ENCODE results near the gene MOCOS.
"Not testable (repeated sequence)": the region's sequence is repeated elsewhere in the genome, so short reads cannot be mapped to it uniquely, and the experiment has no call there.

The MOCOS gene

DNA sequence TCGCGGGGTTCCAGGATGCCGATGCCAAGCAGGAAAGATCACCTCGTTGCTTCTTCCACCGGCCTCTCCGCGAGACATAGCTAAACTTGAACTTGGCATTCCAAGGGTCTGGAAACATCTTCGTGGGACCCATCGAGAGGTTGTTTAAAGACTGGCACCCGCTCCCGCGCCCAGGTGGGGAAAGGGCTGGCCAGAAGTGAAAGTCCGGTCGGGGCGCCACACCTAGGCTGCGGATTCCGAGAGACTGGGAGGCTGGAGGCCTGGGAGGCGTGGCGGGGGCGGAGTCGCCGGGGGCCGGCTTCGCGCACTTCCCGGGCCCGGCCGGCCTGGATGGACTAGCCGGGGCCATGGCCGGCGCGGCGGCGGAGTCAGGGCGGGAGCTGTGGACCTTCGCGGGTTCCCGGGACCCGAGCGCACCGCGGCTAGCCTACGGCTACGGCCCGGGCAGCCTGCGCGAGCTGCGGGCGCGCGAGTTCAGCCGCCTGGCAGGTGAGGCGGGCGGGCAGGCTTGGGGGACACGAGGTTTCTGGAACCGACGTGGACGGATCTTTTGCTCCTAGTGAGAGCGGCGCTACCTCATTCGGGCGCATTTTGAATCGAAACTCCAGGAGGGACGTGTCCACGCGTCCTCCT, at the start of gene MOCOS:
Gene MOCOS, plus strand, starts transcription at position 305 of the 633 bp plus-strand sequence. Its CDS starts 43 bp downstream, at position 348.
- peak; percentile 46 for DNase-seq

DNA sequence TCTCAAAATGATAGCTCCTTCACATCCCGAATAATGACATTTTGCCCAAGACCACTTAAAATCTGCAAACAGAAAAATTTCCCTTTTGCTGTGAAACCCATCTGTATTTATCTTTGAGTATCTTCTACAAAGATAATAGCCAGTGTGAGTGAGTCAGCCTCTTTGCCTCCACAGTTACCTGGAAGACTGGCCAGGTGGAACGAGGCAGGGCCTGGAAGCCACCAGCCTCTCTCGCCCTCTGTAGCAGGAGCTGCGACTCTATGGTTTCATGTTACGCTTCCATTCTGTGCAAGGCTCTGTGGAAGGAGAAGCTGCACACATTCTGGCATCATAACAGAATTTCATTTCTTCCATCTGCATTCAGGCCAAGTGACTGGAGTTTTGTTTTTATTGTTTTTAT, 48.1 kb upstream of the MOCOS start:
- no peak for DNase-seq

- DNase-seq, result no peak
Measured at GRCh38 chr18:36141576-36141975, 45.7 kb upstream of the MOCOS start.

- no peak for DNase-seq
Measured at GRCh38 chr18:36142751-36143150, 44.5 kb upstream of the MOCOS start.

DNA sequence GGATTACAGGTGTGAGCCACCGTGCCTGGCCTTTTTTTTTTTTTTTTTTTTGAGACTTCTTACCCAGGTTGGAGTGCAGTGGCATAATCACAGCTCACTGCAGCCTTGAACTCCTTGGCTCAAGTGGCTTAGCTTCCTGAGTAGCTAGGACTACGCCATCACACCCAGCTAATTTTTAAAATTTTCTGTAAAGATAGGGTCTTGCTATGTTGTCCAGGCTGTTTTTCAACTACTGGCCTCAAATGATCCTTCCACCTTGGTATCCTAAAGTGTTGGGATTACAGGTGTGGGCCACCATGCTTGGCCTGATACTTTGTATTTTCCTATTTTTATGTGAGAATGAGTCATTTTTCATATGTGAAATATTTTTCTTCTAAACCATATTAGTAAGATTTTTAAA, 43.9 kb upstream of the MOCOS start:
- DNase-seq, result no peak

DNA sequence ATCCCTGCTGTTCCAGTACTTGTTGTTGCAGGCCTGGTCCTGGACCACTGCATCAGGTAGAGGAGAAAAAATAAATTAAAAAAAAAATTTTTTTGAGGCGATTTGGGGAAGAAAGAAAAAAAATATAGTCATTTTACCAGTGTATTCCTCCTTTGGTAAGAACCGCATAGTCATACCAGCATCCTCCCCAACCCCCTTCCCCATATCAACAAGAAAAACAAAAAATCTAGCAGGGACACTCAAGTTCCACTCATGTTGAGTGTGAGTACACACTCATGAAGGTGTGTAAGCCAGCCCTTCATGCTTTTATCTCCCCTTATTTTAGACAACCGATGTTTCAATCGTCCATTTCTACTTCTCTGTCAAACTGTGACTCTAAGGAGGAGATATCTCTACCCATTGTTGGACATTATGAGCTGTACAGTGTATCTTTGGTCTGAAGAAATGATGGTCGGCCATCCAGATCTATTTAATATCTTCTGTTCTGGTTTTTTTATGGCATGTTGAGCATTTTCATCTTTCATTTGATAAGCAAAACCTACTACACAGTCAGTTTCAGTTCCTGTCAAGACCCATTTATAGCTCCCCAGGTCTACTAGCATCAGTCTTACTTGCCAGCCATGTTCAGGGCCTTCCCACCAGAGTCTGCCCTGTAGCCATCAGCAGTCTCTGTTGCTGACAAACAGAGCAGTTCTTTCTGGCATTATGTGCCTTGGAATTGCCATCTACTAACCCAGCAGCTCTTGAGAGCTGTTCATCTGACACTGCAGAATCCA, 37.6 kb upstream of the MOCOS start:
- DNase-seq, result no peak

DNA sequence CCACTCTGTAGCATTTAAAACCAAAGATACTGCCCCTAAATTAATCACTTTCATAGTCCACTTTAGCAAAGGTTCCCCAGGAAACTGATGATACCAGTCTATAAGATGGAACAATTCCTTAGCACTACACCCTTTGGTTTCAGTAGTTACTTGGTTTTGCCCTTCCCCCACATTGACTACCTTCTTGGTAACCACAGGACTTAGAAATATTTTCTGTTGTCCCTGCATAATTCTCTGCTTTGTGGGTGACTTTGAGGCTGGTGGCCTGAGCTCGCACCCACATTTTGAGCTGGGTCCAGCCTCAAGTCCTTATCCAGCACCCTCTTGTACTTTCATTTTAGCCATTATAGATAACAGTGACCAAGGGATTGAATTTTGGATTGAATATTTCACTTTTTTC, 34.5 kb upstream of the MOCOS start:
- DNase-seq, result no peak

DNA sequence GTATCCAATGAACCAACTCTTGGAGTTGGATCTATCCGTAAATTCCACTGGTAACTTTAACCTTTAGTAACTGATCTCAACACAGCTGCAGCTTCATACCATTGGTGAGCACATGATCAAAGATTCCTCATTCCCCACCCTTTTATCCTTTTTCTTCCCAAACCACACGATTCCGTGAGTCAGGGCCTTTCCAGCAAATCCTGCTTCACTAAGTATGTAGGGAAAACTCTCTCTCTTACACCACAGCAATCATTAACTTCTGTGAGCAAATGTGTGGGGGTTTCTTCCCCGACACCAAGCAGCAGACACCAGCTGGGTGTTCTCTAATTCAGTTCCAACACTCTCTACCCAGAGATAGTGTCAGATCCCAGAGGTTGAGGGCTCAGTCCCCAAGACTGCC, 34.1 kb upstream of the MOCOS start:
- no peak for DNase-seq

DNA sequence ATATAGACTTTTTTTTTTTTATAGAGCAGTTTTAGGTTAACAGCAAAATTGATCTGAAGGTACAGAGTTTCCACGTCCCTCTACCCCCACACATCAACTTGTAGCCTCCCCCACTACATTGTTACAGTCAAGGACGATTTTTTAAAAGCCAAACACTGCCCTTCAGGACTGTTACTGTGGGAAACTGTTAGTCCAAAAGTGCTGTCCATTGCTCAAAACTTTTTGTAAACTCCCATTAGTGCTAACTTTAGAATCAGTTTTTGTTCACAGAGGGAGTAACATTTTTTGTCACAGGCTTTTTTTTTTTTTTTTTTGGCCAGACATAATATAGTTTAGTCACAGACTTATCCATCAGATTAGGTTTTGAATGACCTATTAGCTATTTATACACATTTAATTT, 33.5 kb upstream of the MOCOS start:
- no peak for DNase-seq

DNA sequence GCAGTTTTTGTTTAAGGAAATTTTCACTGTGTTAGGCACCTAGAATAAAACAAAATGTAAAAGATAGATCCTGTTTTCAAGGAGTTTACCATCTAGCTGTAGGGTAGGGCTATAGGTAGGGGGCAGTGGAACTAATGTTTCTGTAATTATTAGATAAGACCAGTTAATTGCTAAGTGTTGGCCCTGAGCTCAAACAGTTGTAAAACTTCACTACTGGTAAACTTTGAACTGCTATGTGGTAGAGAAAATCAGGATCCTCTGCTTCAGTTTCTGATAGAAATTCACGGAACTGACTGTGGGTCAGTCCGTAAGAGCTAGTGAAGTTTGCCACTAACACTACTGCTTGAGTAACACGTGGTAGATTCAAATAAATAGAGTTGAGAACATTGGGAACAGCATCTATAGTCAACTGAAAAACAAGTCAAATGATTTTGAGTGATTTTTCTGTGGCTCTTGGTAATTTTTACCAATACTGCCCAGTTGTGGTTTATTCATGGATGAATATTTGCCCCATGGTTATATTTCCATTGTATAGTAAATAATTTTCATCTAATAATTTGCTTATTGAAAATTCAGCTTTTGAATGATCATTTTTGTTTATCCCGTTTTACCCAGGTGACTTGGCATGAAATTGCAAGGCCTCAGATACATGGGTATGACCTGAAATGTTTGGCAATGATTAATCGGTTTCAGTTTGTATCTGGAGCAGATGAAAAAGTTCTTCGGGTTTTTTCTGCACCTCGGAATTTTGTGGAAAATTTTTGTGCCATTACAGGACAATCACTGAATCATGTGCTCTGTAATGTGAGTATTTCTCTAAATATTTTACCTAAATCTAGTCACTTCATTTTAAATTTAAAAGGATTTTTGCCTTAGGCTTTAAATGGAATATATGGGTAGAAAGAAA, 31.2 kb upstream of the MOCOS start:
- no peak for DNase-seq

- DNase-seq, result no peak
Measured at GRCh38 chr18:36157441-36157840, 29.9 kb upstream of the MOCOS start.

DNA sequence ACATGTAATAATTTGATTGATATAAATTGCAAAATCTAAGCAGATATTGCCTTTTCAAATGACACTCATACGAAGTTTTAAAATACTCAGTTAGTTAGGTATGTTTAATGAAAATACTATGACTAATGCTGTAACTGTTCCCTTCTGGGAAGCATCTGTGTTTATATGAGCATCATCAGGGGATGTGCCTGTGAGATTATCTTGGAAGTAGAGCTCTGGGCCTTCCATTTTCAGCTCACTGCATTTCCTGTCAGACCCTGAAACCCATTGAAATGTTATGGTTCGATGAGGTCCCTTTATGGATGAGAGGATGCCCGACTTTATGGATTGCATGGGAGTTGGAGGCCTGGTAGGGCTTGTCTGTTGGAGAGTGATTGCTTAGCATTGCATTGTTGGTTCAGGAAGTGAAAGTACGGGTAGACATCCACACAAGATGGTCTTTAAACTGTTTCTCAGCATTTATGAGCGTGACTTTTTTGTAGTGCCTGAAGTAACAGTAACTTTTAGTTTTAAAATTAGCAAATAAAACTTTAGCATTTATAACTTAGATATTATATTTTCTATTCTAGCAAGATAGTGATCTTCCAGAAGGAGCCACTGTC, 28.9 kb upstream of the MOCOS start:
- no peak for DNase-seq

GRCh38 chr18:36160959-36161371, 26.3 kb upstream of the MOCOS start:
- DNase-seq, result no peak

GRCh38 chr18:36162981-36163380, 24.3 kb upstream of the MOCOS start:
- no peak for DNase-seq

DNA sequence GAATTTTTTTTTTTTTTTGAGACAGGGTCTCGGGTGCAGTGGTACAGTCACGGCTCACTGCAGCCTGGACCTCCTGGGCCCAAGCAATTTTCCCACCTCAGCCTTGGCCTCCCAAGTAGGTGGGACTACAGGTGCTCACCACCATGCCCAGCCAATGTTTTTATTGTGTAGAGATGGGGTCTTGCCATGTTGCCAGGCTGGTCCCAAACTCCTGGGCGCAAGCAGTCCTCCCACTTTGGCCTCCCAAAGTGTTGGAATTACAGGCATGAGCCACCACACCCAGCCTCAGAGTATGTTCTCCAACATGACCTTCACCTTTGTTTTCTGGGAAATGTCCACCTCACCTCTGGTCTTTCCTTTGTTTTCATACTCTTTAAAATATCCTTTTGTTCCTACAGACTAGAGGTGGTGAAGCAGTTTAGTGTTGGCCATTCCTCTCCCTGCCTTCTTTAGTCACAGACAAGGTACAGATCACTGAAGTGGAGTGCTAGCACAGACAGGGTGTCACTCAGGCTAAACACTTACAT, 19.5 kb upstream of the MOCOS start:
- no peak for DNase-seq

- not testable (repeated sequence) for DNase-seq
Measured at GRCh38 chr18:36168296-36168695, 19.0 kb upstream of the MOCOS start.

DNA sequence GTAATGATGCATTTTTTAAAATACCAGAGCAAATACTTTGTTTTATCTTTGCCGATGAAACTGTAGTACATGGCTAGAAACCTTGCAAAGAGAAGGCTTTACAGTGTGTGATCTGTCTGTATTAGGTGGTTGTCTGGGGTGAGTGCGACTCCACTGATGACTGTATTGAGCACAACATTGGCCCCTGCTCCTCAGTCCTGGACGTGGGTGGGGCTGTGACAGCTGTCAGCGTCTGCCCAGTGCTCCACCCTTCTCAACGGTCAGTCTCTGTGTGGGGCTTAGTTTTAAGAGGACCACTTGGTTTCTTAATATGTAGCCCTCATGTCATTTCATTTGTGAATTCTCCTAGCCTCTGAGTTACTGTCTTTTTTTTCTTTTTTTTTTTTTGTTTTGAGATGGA, 17.4 kb upstream of the MOCOS start:
- no peak for DNase-seq

- no peak for DNase-seq
Measured at GRCh38 chr18:36175481-36175880, 11.8 kb upstream of the MOCOS start.

DNA sequence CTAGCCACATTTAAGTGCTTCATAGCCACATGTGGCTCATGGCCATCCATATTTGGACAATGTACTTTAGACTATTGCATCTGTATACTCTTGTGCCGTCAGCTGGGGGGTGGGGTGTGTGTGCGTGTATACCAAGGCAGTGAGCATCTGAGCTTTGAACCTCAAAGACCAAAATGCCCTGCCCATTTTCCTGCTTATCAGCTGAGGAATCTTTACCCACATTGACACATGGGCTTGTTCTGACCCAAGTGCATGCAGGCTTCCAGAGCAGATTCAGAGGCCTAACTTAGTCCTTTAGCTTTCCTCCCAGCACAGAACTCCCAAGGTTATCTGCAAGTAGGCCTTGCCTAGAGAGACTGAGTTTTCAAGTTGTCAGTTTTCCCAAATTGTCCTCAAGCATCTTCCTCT, 11.1 kb upstream of the MOCOS start:
- DNase-seq, result no peak

GRCh38 chr18:36176711-36177110, 10.6 kb upstream of the MOCOS start:
- DNase-seq, result no peak

- no peak for DNase-seq
Measured at GRCh38 chr18:36177913-36178312, 9.4 kb upstream of the MOCOS start.

- no peak for DNase-seq
Measured at GRCh38 chr18:36179562-36180355, 7.5 kb upstream of the MOCOS start.
